Prostate gland (tissue), 2 donors: Measurements from ENCODE around the gene GNLY. TPM values are rescaled to one million over a fixed set of nuclear protein-coding genes. Genes with fewer than 3 reads are reported as not detected.

Experiments used
- DNase-seq: peaks from one replicate; pipeline ENCODE4 v3.0.0-alpha.2; 2019; ENCODE audit warnings: low spot score
- H3K27ac ChIP-seq, 2 donors: fragments of 200-600 bp; sonication (generic); 2 replicates each; pipeline ENCODE4 v1.5.1; 2017 to 2019
- H3K27me3 ChIP-seq: fragments of 200-600 bp; sonication (generic); replicated peaks from 2 replicates; pipeline ENCODE4 v1.5.1; 2019; ENCODE audit not compliant: insufficient read depth
- H3K36me3 ChIP-seq, 2 donors: fragments of 200-600 bp; sonication (generic); 1 replicate in 1 of 2; 2 replicates in 1 of 2; pipeline versions ENCODE4 v1.5.1 to v1.8.1; 2017 to 2019
- H3K4me1 ChIP-seq: fragments of 200-600 bp; sonication (generic); replicated peaks from 2 replicates; pipeline ENCODE4 v1.5.1; 2019
- H3K4me3 ChIP-seq, 2 donors: fragments of 200-600 bp; sonication (generic); 2 replicates each; pipeline ENCODE4 v1.5.1; 2017 to 2019
- H3K9me3 ChIP-seq: fragments of 200-600 bp; sonication (generic); 2 replicates; pipeline ENCODE4 v1.5.1; 2017
- CTCF ChIP-seq, 4 experiments: fragments of 200-600 bp in 2 of 4; fragments of 450-650 bp in 2 of 4; sonication (generic) in 2 of 4; IDR thresholded peaks; 1 replicate in 3 of 4; 2 replicates in 1 of 4; pipeline ENCODE4 v1.5.1; 2016 to 2019; ENCODE audit warnings: antibody characterized with exemption in 4 of 4, mild to moderate bottlenecking in 2 of 4, moderate library complexity in 2 of 4
- POLR2A ChIP-seq: fragments of 450-650 bp; IDR thresholded peaks from one replicate; pipeline ENCODE4 v1.6.1; 2016; ENCODE audit warnings: antibody characterized with exemption, mild to moderate bottlenecking
- POLR2AphosphoS5 ChIP-seq: sonication (generic); formaldehyde crosslinking; IDR thresholded peaks from one replicate; pipeline ENCODE4 v1.6.1; 2017; ENCODE audit warnings: antibody characterized with exemption
- WGBS: methylation state at CpG from one replicate; pipeline ENCODE4 v1.1.5; 2018; 5-methylcytosine and 5-hydroxymethylcytosine counted together
- intact Hi-C: fragments of 100-400 bp; cut with DNase I; formaldehyde crosslinking; loops from one replicate; pipeline ENCODE4 v1.14.2; 2022
- total RNA-seq, 2 donors: library from RNA; depleted of rRNA; stranded (reverse); fragments of >200 nt; gene quantifications; one replicate each; pipeline ENCODE4 v1.1.0, GENCODE V29; 2016

Gene GNLY
- total RNA-seq, 2 donors from 2014 or later: 0.36 to 0.68 TPM

GRCh38 chr2:85648619-85649018, 45.5 kb upstream of the GNLY start:
- no peaks in the 10 kb centered on the region for H3K4me1 ChIP-seq
- no peaks in the 10 kb centered on the region for H3K27me3 ChIP-seq
- no peak overlapping the region for H3K27ac ChIP-seq
- intact Hi-C loops: no loop called here
- no peak for DNase-seq
- TF ChIP-seq POLR2A (no peak), POLR2AphosphoS5 (no peak), CTCF (IDR thresholded peaks at IDR 0.05) (no peak)
- no peak overlapping the region for H3K4me3 ChIP-seq
- no peaks in the 10 kb centered on the region for H3K9me3 ChIP-seq
- WGBS: 44% methylated on average over 2 of the region's 2 CpGs
- H3K36me3 ChIP-seq: peaks cover 5% of the 10 kb centered on the region in 2 donors

GRCh38 chr2:85649201-85650190, 44.7 kb upstream of the GNLY start:
- WGBS: 92% methylated on average over 9 of the region's 9 CpGs
- intact Hi-C loops: no loop called here
- TF ChIP-seq POLR2A: no peak
- TF ChIP-seq CTCF (IDR thresholded peaks at IDR 0.05): no peak
- no peaks in the 10 kb centered on the region for H3K4me1 ChIP-seq
- no peak overlapping the region for H3K4me3 ChIP-seq
- H3K9me3 ChIP-seq: no peaks in the 10 kb centered on the region
- no peak overlapping the region for H3K27ac ChIP-seq
- H3K36me3 ChIP-seq: peaks cover 0 to 5% of the 10 kb centered on the region in 2 donors
- no peak for DNase-seq
- no peaks in the 10 kb centered on the region for H3K27me3 ChIP-seq

GRCh38 chr2:85650456-85650855, 43.7 kb upstream of the GNLY start:
- peaks cover 0 to 3% of the 10 kb centered on the region in 2 donors for H3K36me3 ChIP-seq
- TF ChIP-seq POLR2A: no peak
- TF ChIP-seq POLR2AphosphoS5: no peak
- TF ChIP-seq CTCF (IDR thresholded peaks at IDR 0.05): no peak
- DNase-seq: no peak
- intact Hi-C loops: no loop called here
- no peaks in the 10 kb centered on the region for H3K9me3 ChIP-seq
- H3K4me1 ChIP-seq: no peaks in the 10 kb centered on the region
- no peak overlapping the region for H3K27ac ChIP-seq
- H3K27me3 ChIP-seq: no peaks in the 10 kb centered on the region
- H3K4me3 ChIP-seq: no peak overlapping the region
- 97% methylated on average over 4 of the region's 4 CpGs for WGBS

GRCh38 chr2:85651097-85651496, 43.1 kb upstream of the GNLY start:
- no peaks in the 10 kb centered on the region for H3K4me1 ChIP-seq
- WGBS: 80% methylated on average over 3 of the region's 3 CpGs
- no peak overlapping the region for H3K4me3 ChIP-seq
- no peak for DNase-seq
- intact Hi-C loops: no loop called here
- H3K36me3 ChIP-seq: no peaks in the 10 kb centered on the region
- H3K9me3 ChIP-seq: no peaks in the 10 kb centered on the region
- H3K27ac ChIP-seq: no peak overlapping the region
- TF ChIP-seq POLR2AphosphoS5 (no peak), POLR2A (no peak), CTCF (IDR thresholded peaks at IDR 0.05) (no peak)
- H3K27me3 ChIP-seq: no peaks in the 10 kb centered on the region

- intact Hi-C loops: no loop called here
- 98% methylated on average over 2 of the region's 2 CpGs for WGBS
- no peaks in the 10 kb centered on the region for H3K9me3 ChIP-seq
- H3K27me3 ChIP-seq: no peaks in the 10 kb centered on the region
- no peak overlapping the region for H3K27ac ChIP-seq
- DNase-seq: no peak
- no peaks in the 10 kb centered on the region for H3K4me1 ChIP-seq
- TF ChIP-seq CTCF (IDR thresholded peaks at IDR 0.05): no peak
- no peak for TF ChIP-seq POLR2AphosphoS5
- no peak for TF ChIP-seq POLR2A
- H3K4me3 ChIP-seq: no peak overlapping the region
- no peaks in the 10 kb centered on the region for H3K36me3 ChIP-seq
Observed at GRCh38 chr2:85652056-85652455, 42.1 kb upstream of the GNLY start.
